Breast epithelium (tissue), 4 donors: Measurements from ENCODE around the gene RAB7A. TPM values are rescaled to one million over a fixed set of nuclear protein-coding genes. Genes with fewer than 3 reads are reported as not detected.

ENCODE experiments used
- DNase-seq, 2 donors: peaks; one replicate each; pipeline ENCODE4 v3.0.0-alpha.2; 2019; ENCODE audit warnings: low spot score in 2 of 2
- H3K27ac ChIP-seq, 2 donors: fragments of 200-600 bp; sonication (generic) in 1 of 2; one replicate each; pipeline ENCODE4 v1.5.1; 2016 to 2019; ENCODE audit warnings: mild to moderate bottlenecking in 1 of 2
- H3K27me3 ChIP-seq, 2 donors: fragments of 200-600 bp; sonication (generic) in 1 of 2; one replicate each; pipeline versions ENCODE4 v1.5.1 to v1.6.0; 2017 to 2019; ENCODE audit warnings: control low read depth in 1 of 2, mild to moderate bottlenecking in 1 of 2
- H3K36me3 ChIP-seq: fragments of 200-600 bp; one replicate; pipeline ENCODE4 v1.5.1; 2019
- H3K4me1 ChIP-seq, 2 donors: fragments of 200-600 bp; sonication (generic); one replicate each; pipeline ENCODE4 v1.5.1; 2016 to 2019; ENCODE audit warnings: control low read depth in 1 of 2
- H3K4me3 ChIP-seq, 3 donors: fragments of 200-600 bp; sonication (generic); 1 replicate in 2 of 3; 2 replicates in 1 of 3; pipeline ENCODE4 v1.5.1; 2016 to 2019; ENCODE audit warnings: mild to moderate bottlenecking in 3 of 3, moderate library complexity in 2 of 3
- H3K9me3 ChIP-seq, 2 donors: fragments of 200-600 bp; sonication (generic) in 1 of 2; one replicate each; pipeline ENCODE4 v1.5.1; 2016 to 2019; ENCODE audit warnings: control low read depth in 1 of 2
- POLR2A ChIP-seq: fragments of 450-650 bp; IDR thresholded peaks from one replicate; pipeline ENCODE4 v1.6.1; 2016; ENCODE audit warnings: antibody characterized with exemption, mild to moderate bottlenecking, moderate library complexity
- POLR2AphosphoS5 ChIP-seq, 3 donors: sonication (generic); formaldehyde crosslinking; IDR thresholded peaks; one replicate each; pipeline ENCODE4 v1.6.1; 2017; ENCODE audit warnings: antibody characterized with exemption in 3 of 3
- intact Hi-C: fragments of 100-400 bp; cut with DNase I; formaldehyde crosslinking; loops from one replicate; pipeline ENCODE4 v1.15.1; 2023; ENCODE audit warnings: low total_unique reads
- total RNA-seq, 3 donors: library from RNA; depleted of rRNA; stranded (reverse); fragments of >200 nt; gene quantifications; one replicate each; pipeline ENCODE4 v1.1.0, GENCODE V29; 2016
- TF ChIP-seq, protein P1 (sequence below), 3 donors: fragments of 450-650 bp; IDR thresholded peaks; one replicate each; pipeline ENCODE4 v1.5.1; 2016 to 2017; ENCODE audit warnings: antibody characterized with exemption in 3 of 3, mild to moderate bottlenecking in 3 of 3, moderate library complexity in 3 of 3

The RAB7A gene
- total RNA-seq, 3 donors from 2014 or later = 105 to 114 (median 110) TPM

DNA sequence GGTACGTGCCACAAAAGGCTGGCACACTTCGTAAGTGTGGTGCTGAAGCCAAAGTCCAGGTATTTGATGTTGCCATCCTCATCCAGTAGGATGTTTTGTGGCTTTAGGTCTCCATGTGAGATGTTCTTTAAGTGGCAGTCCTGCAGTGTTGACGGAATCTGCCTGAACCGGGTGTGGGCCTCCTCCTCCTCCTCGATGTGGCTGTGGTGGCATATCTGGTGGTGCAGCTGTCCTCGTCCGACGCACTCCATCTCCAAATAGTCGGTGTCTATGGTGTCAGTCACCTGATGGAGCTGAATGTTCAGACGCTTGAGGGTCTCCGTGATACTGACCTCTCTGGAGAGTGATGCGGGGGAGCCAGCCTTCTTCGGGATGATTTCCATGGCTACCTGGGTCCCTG, 123.0 kb downstream of the RAB7A start:
- intact Hi-C loops = no loop called here
- H3K4me3 ChIP-seq = no peak overlapping the region

DNA sequence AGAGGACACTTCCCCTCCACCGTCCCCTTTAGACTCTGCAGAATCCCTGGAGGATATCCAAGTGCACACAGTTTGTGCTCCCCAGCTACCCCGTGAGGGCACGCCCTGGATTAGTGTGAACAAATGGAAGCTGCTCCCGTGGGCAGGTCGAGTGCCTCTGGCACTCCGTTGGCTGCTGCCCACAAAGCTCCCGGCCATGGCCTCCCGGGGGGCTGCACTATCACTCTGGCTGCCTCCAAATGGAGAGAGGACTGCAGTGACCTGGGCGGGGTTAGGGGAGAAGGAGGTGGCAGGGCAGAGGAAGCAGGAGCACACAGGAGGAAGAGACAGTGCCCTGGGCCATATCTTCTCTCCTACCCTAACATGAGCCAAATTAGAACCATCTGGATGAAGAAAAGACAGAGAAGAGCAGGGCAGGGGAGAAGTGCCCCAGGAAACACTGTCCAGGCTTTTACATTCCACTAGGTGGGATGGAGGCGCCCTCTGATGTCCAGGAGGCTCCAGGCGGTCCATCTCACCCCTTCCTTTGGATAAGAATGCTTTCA, 124.0 kb downstream of the RAB7A start:
- DNase-seq = no peak
- H3K36me3 ChIP-seq = no peaks in the 10 kb centered on the region
- no peaks in the 10 kb centered on the region for H3K27me3 ChIP-seq
- no peak overlapping the region for H3K4me3 ChIP-seq
- H3K27ac ChIP-seq = no peak overlapping the region
- intact Hi-C loops = no loop called here
- no peaks in the 10 kb centered on the region for H3K4me1 ChIP-seq
- H3K9me3 ChIP-seq = peaks cover 8 to 18% of the 10 kb centered on the region in 2 donors
- TF ChIP-seq, protein P1, sequence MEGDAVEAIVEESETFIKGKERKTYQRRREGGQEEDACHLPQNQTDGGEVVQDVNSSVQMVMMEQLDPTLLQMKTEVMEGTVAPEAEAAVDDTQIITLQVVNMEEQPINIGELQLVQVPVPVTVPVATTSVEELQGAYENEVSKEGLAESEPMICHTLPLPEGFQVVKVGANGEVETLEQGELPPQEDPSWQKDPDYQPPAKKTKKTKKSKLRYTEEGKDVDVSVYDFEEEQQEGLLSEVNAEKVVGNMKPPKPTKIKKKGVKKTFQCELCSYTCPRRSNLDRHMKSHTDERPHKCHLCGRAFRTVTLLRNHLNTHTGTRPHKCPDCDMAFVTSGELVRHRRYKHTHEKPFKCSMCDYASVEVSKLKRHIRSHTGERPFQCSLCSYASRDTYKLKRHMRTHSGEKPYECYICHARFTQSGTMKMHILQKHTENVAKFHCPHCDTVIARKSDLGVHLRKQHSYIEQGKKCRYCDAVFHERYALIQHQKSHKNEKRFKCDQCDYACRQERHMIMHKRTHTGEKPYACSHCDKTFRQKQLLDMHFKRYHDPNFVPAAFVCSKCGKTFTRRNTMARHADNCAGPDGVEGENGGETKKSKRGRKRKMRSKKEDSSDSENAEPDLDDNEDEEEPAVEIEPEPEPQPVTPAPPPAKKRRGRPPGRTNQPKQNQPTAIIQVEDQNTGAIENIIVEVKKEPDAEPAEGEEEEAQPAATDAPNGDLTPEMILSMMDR (IDR thresholded peaks at IDR 0.05) = no peak
- TF ChIP-seq POLR2A (no peak), POLR2AphosphoS5 (IDR thresholded peaks at IDR 0.05) (no peak)

More for the DNA sequence above, 123.0 kb downstream of the RAB7A start:
- Histone ChIP-seq H3K9me3 (peaks cover under 1 to 7% of the 10 kb centered on the region in 2 donors), H3K4me1 (no peaks in the 10 kb centered on the region), H3K27ac (no peak overlapping the region), H3K27me3 (no peaks in the 10 kb centered on the region), H3K36me3 (no peaks in the 10 kb centered on the region)
- TF ChIP-seq POLR2A = no peak
- DNase-seq = no peak

DNA sequence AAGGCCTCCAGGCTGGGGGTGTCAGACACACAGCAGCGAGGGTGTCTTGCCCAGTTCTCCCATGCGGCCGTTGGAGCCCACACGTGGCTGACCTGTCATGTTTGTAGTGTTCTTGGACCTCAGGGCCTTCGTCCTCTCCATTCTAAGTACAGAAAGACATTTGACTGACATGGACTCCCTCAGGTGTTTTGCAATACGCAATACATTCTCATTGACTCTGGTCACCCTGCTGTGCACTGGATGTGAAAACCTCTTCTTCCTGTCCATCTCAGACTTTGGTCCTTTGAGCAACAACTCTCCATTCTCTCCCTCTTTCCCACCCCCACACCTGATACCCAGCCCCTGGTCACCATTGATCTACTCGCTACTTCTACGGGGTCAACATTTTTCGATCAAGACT, 124.6 kb downstream of the RAB7A start:
- Histone ChIP-seq H3K27ac (no peak overlapping the region), H3K4me3 (no peak overlapping the region), H3K9me3 (peaks cover 8 to 21% of the 10 kb centered on the region in 2 donors), H3K27me3 (no peaks in the 10 kb centered on the region), H3K36me3 (no peaks in the 10 kb centered on the region), H3K4me1 (no peaks in the 10 kb centered on the region)
- no peak for DNase-seq
- intact Hi-C loops = no loop called here
- TF ChIP-seq POLR2AphosphoS5 (IDR thresholded peaks at IDR 0.05) (no peak), POLR2A (no peak)
- TF ChIP-seq, protein P1 (IDR thresholded peaks at IDR 0.05) = no peak

DNA sequence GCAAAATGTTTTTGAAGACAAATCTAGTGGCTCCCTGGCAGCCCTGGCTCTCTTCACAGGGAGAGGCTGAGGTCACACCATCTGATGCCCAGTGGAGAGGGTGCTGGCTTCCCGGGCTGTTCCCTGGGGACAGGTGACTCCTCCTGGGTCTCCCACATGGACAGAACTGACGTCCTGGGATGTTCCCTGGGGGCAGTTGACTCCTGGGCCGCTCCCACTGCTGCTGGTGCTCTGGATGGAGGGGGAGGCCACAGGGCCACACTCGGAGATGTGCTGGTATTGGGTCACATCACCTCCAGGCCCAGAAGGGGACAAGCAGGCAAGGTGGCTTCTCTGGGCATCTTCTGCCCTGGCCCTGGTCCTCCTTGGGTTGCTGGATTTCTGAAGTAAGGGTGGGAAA, 125.6 kb downstream of the RAB7A start:
- intact Hi-C loops = no loop called here
- Histone ChIP-seq H3K36me3 (no peaks in the 10 kb centered on the region), H3K4me3 (no peak overlapping the region), H3K9me3 (peaks cover 8 to 21% of the 10 kb centered on the region in 2 donors), H3K4me1 (no peaks in the 10 kb centered on the region), H3K27me3 (no peaks in the 10 kb centered on the region), H3K27ac (no peak overlapping the region)
- TF ChIP-seq, protein P1 (IDR thresholded peaks at IDR 0.05) = no peak
- TF ChIP-seq POLR2AphosphoS5 (IDR thresholded peaks at IDR 0.05) (no peak), POLR2A (no peak)
- DNase-seq = no peak

DNA sequence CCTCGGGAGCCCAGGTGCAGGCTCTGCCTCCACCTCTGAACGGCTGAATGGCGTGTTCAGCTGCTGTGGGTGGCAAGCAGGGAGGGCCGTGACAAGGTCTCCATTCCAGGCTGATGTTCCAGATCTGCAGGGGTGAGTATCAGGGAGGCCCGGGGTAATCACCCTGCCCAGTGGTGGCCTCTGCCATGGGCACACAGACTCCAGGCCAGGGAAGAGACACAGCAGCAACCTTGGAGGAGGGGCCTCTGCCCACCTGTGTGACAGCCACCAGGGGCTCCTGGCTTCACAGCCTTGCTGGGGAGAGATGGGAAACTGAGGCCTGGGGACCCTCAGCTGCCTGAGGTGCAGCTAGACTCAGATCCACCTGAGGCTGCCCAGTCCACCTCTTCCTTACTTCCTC, 127.8 kb downstream of the RAB7A start:
- TF ChIP-seq, protein P1 (IDR thresholded peaks at IDR 0.05) = no peak
- Histone ChIP-seq H3K9me3 (peaks cover 20 to 32% of the 10 kb centered on the region in 2 donors), H3K4me1 (no peaks in the 10 kb centered on the region), H3K27me3 (no peaks in the 10 kb centered on the region), H3K4me3 (no peak overlapping the region), H3K36me3 (no peaks in the 10 kb centered on the region), H3K27ac (no peak overlapping the region)
- intact Hi-C loops = no loop called here
- DNase-seq = no peak

DNA sequence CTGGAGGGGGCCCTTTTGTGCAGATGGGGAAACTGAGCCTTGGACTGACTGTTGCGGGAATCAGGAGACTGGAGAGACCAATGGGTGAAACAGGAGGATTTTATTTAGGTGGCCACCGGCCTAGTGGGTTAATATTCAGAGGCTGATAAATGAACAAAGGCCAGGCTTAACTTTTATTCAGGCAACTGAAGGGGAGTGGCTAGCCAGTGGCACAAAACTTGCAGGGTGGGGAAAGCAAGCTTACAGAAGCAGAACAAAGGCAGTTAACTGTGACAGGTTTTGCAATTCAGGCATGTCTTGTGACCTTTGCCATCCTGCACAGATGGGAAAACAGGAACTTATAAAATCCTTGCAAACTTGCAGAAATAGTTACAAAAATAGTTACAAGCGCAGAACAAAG, 128.5 kb downstream of the RAB7A start:
- Histone ChIP-seq H3K4me3 (no peak overlapping the region), H3K4me1 (no peaks in the 10 kb centered on the region), H3K9me3 (peaks cover 26 to 39% of the 10 kb centered on the region in 2 donors), H3K36me3 (no peaks in the 10 kb centered on the region), H3K27ac (no peak overlapping the region), H3K27me3 (no peaks in the 10 kb centered on the region)
- no peak for DNase-seq
- intact Hi-C loops = no loop called here
- TF ChIP-seq POLR2AphosphoS5 (IDR thresholded peaks at IDR 0.05) (no peak), POLR2A (no peak)
- TF ChIP-seq, protein P1 (IDR thresholded peaks at IDR 0.05) = no peak
